PC-3 (cell line): Measurements from ENCODE around the gene KCNJ6. TPM values are rescaled to one million over a fixed set of nuclear protein-coding genes. Genes with fewer than 3 reads are reported as not detected.
"Not testable (repeated sequence)": the region's sequence is repeated elsewhere in the genome, so short reads cannot be mapped to it uniquely, and the experiment has no call there.

Source experiments
- ATAC-seq: fragments of 200-7000 bp; cut with Tn5 transposase; 2 replicates; pipeline ENCODE4 v1.9.1; 2020; ENCODE audit warnings: mild to moderate bottlenecking, moderate library complexity
- BruUV-seq: library from RNA; stranded (reverse); fragments of 400-500 nt; replicated peaks from 2 replicates; lab custom pipeline; 2021; lab: Mats Ljungman, UMichigan
- CTCF ChIA-PET: fragments of 300-600 bp; sonication (Branson Sonifier 250); formaldehyde crosslinking; loops from one replicate; lab custom pipeline; 2022; ENCODE audit warnings: antibody characterized with exemption; lab: Charles Lee
- POLR2A ChIA-PET: fragments of 300-600 bp; sonication (Branson Sonifier 250); formaldehyde crosslinking; loops from one replicate; lab custom pipeline; 2022; ENCODE audit warnings: antibody characterized with exemption; ENCODE audit not compliant: unreplicated experiment; lab: Charles Lee
- DNase-seq: peaks from one replicate; pipeline ENCODE4 v3.0.0-alpha.2; 2015
- H2AFZ ChIP-seq: fragments of 300-600 bp; sonication (generic); 2 replicates; pipeline ENCODE4 v1.6.0; 2016; ENCODE audit warnings: antibody characterized with exemption, low read length
- H3F3A ChIP-seq: fragments of 300-600 bp; sonication (generic); one replicate; pipeline ENCODE4 v1.6.0; 2017; ENCODE audit warnings: antibody characterized with exemption, low read length, control low read depth, mild to moderate bottlenecking; ENCODE audit not compliant: unreplicated experiment
- H3K27ac ChIP-seq: fragments of 300-600 bp; sonication (generic); 2 replicates; pipeline ENCODE4 v1.5.1; 2016; ENCODE audit warnings: mild to moderate bottlenecking, low read length
- H3K27me3 ChIP-seq: fragments of 300-600 bp; sonication (generic); 2 replicates; pipeline ENCODE4 v1.6.1; 2016; ENCODE audit warnings: low read length, mixed read lengths
- H3K36me3 ChIP-seq: fragments of 300-600 bp; sonication (generic); 2 replicates; pipeline ENCODE4 v1.6.1; 2016; ENCODE audit warnings: low read depth, mixed run types, low read length, mixed read lengths
- H3K4me1 ChIP-seq: fragments of 300-600 bp; sonication (generic); 2 replicates; pipeline ENCODE4 v1.5.1; 2016; ENCODE audit warnings: low read length; ENCODE audit not compliant: insufficient read depth
- H3K4me2 ChIP-seq: fragments of 300-600 bp; sonication (generic); 2 replicates; pipeline ENCODE4 v1.6.0; 2016; ENCODE audit warnings: low read length
- H3K4me3 ChIP-seq: fragments of 300-600 bp; sonication (generic); 2 replicates; pipeline ENCODE4 v1.5.1; 2016; ENCODE audit warnings: mild to moderate bottlenecking, low read length, mixed read lengths
- H3K79me2 ChIP-seq: fragments of 300-600 bp; sonication (generic); 2 replicates; pipeline ENCODE4 v1.6.1; 2017; ENCODE audit warnings: low read length, mixed read lengths
- H3K9ac ChIP-seq: fragments of 300-600 bp; sonication (generic); 2 replicates; pipeline ENCODE4 v1.6.0; 2016; ENCODE audit warnings: mild to moderate bottlenecking, low read length
- H3K9me2 ChIP-seq: fragments of 300-600 bp; sonication (generic); replicated peaks from 2 replicates; pipeline ENCODE4 v1.6.1; 2016; ENCODE audit warnings: mixed run types, low read length, mixed read lengths
- H3K9me3 ChIP-seq: fragments of 300-600 bp; sonication (generic); 2 replicates; pipeline ENCODE4 v1.6.1; 2016; ENCODE audit warnings: low read length, mixed read lengths
- H4K20me1 ChIP-seq: fragments of 300-600 bp; sonication (generic); 2 replicates; pipeline ENCODE4 v1.6.1; 2016; ENCODE audit warnings: low read length, mixed read lengths
- EZH2 ChIP-seq: fragments of 300-600 bp; sonication (generic); IDR thresholded peaks from one replicate; pipeline ENCODE4 v1.6.1; 2017; ENCODE audit warnings: antibody characterized with exemption, mild to moderate bottlenecking, low read length; ENCODE audit not compliant: unreplicated experiment
- EZH2phosphoT487 ChIP-seq: fragments of 300-600 bp; sonication (generic); IDR thresholded peaks from 2 replicates; pipeline ENCODE4 v1.6.1; 2018; ENCODE audit warnings: mild to moderate bottlenecking, antibody characterized with exemption, low read length, borderline replicate concordance
- intact Hi-C: fragments of 100-400 bp; cut with micrococcal nuclease; formaldehyde crosslinking; loops from 2 replicates; pipeline ENCODE4 v1.9.0; 2023
- total RNA-seq: library from RNA; depleted of rRNA; stranded (reverse); fragments of >200 nt; gene quantifications from 2 replicates; pipeline ENCODE4 v1.2.3, GENCODE V29; 2014
- TF ChIP-seq, protein P1 (sequence below): fragments of 300-600 bp; sonication (generic); conservative IDR thresholded peaks from 2 replicates; pipeline ENCODE4 v1.5.1; 2017; ENCODE audit warnings: antibody characterized with exemption, low read depth, mild to moderate bottlenecking, low read length

Gene KCNJ6
- total RNA-seq, 1 experiment from 2014 or later = not detected

DNA sequence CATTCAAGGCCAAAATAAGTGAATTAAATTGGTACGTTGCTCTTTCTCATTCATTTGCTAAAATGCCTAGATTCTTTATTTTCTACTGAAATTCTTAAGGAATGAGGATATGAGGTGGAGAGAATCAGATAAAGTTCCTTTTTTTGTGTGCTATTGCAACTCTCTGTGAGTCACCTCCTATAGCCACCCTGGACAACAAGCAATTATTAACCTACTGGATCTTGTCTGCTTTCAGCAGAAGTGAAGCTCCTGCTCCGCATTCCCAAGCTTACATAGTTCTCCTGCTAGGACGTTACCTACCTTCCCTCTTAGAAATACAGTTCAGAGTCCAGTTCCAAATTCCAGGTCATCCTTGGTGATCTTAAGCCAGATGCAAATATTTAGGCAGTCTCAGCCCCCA is 4.8 kb upstream of the KCNJ6 start:
- CTCF ChIA-PET = no interaction called here
- peak; percentile 25 for DNase-seq
- H3K27me3 ChIP-seq = peaks cover 13% of the 10 kb centered on the region

DNA sequence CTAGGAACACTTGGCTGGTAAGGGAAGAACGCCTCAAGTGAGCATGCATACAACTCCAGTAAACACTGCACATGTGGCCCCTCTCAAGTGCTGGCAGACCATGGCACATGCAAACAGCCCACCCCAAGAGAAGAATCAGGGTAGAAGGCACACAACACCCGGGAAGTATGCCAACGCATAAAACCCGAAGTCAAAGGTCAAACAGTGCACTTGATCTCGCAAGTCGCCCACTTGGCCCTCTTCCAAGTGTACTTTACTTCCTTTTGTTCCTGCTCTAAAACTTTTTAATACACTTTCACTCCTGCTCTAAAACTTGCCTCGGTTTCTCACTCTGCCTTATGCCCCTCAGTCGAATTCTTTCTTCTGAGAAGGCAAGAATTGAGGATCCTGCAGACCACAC is 4.0 kb upstream of the KCNJ6 start:
- H3K4me3 ChIP-seq, POLR2A ChIA-PET, H3K9ac ChIP-seq, CTCF ChIA-PET, H4K20me1 ChIP-seq, H3F3A ChIP-seq, BruUV-seq, H3K79me2 ChIP-seq, intact Hi-C loops, ATAC-seq, H3K36me3 ChIP-seq, H3K4me2 ChIP-seq, H3K9me3 ChIP-seq, H3K9me2 ChIP-seq, H2AFZ ChIP-seq, DNase-seq, H3K27ac ChIP-seq: not testable (repeated sequence)
- Histone ChIP-seq H3K4me1 (peaks cover 13% of the 10 kb centered on the region), H3K27me3 (peaks cover 21% of the 10 kb centered on the region)

More for the DNA sequence above, 4.8 kb upstream of the KCNJ6 start:
- no peak for ATAC-seq
- intact Hi-C loops = no loop called here
- Histone ChIP-seq H2AFZ (no peak overlapping the region), H3K4me1 (peaks cover 13% of the 10 kb centered on the region), H3K79me2 (no peaks in the 10 kb centered on the region), H3F3A (no peaks in the 10 kb centered on the region), H3K4me3 (no peak overlapping the region), H3K9me3 (no peaks in the 10 kb centered on the region), H4K20me1 (no peaks in the 10 kb centered on the region), H3K9me2 (no peaks in the 10 kb centered on the region), H3K4me2 (no peak overlapping the region), H3K36me3 (no peaks in the 10 kb centered on the region), H3K27ac (no peak overlapping the region), H3K9ac (no peak overlapping the region)
- TF ChIP-seq EZH2 (no peak), EZH2phosphoT487 (no peak)
- POLR2A ChIA-PET = no interaction called here
- BruUV-seq = no TSS peak

- DNase-seq (peak; percentile 62), ATAC-seq (peak; percentile 27; the same call in 1 of the 2 replicates)
- ChIA-PET CTCF (no interaction called here), POLR2A (no interaction called here)
- Histone ChIP-seq H3K4me1 (peaks cover 13% of the 10 kb centered on the region), H3K9me2 (no peaks in the 10 kb centered on the region), H3K4me3 (no peak overlapping the region), H3K36me3 (no peaks in the 10 kb centered on the region), H3F3A (no peaks in the 10 kb centered on the region), H3K27ac (no peak overlapping the region), H3K4me2 (0 out of 2 replicates have a peak overlapping the region, but pooled peaks have one; percentile 14), H3K79me2 (no peaks in the 10 kb centered on the region), H3K9ac (no peak overlapping the region), H2AFZ (no peak overlapping the region), H3K27me3 (peaks cover 43% of the 10 kb centered on the region), H3K9me3 (no peaks in the 10 kb centered on the region), H4K20me1 (no peaks in the 10 kb centered on the region)
- intact Hi-C loops = no loop called here
- no peak for TF ChIP-seq EZH2phosphoT487
- no peak for TF ChIP-seq EZH2
- TF ChIP-seq, protein P1, sequence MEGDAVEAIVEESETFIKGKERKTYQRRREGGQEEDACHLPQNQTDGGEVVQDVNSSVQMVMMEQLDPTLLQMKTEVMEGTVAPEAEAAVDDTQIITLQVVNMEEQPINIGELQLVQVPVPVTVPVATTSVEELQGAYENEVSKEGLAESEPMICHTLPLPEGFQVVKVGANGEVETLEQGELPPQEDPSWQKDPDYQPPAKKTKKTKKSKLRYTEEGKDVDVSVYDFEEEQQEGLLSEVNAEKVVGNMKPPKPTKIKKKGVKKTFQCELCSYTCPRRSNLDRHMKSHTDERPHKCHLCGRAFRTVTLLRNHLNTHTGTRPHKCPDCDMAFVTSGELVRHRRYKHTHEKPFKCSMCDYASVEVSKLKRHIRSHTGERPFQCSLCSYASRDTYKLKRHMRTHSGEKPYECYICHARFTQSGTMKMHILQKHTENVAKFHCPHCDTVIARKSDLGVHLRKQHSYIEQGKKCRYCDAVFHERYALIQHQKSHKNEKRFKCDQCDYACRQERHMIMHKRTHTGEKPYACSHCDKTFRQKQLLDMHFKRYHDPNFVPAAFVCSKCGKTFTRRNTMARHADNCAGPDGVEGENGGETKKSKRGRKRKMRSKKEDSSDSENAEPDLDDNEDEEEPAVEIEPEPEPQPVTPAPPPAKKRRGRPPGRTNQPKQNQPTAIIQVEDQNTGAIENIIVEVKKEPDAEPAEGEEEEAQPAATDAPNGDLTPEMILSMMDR = no peak
- no TSS peak for BruUV-seq
Measured at GRCh38 chr21:37917612-37918011, 1.4 kb upstream of the KCNJ6 start.

GRCh38 chr21:37915941-37916309 is 332 bp downstream of the KCNJ6 start:
- no peaks in the 10 kb centered on the region for H3K9me3 ChIP-seq
- TF ChIP-seq, protein P1 = no peak
- peak; percentile 30; the same call in 1 of the 2 replicates for TF ChIP-seq EZH2phosphoT487
- TF ChIP-seq EZH2 = peak; percentile 68
- no peaks in the 10 kb centered on the region for H3K36me3 ChIP-seq
- ATAC-seq (no peak), DNase-seq (no peak)
- CTCF ChIA-PET = no interaction called here
- H3K27ac ChIP-seq = no peak overlapping the region
- H3K79me2 ChIP-seq = no peaks in the 10 kb centered on the region
- H3K9me2 ChIP-seq = no peaks in the 10 kb centered on the region
- peaks cover 13% of the 10 kb centered on the region for H3K4me1 ChIP-seq
- no peaks in the 10 kb centered on the region for H3F3A ChIP-seq
- H4K20me1 ChIP-seq = no peaks in the 10 kb centered on the region
- POLR2A ChIA-PET = no interaction called here
- H2AFZ ChIP-seq = no peak overlapping the region
- H3K9ac ChIP-seq = no peak overlapping the region
- H3K4me2 ChIP-seq = peak overlapping the region; percentile 13
- no peak overlapping the region for H3K4me3 ChIP-seq
- H3K27me3 ChIP-seq = peaks cover 51% of the 10 kb centered on the region
- intact Hi-C loops = no loop called here
- BruUV-seq = no TSS peak
